ENCODE data around the gene TMEM248. TPM values are rescaled to one million over a fixed set of nuclear protein-coding genes. Genes with fewer than 3 reads are reported as not detected.
A peak's percentile ranks its signal among the peaks of the same experiment; 100 is the strongest.
"Not testable (repeated sequence)": the region's sequence is repeated elsewhere in the genome, so short reads cannot be mapped to it uniquely, and the experiment has no call there.

TMEM248 gene
- total and polyA plus RNA-seq, 10 of the 15 experiments (the other 5 are each of a cell fraction or from before 2014, with no cell fraction given), result 6.3 to 93.5 (median 64.9) TPM

DNA sequence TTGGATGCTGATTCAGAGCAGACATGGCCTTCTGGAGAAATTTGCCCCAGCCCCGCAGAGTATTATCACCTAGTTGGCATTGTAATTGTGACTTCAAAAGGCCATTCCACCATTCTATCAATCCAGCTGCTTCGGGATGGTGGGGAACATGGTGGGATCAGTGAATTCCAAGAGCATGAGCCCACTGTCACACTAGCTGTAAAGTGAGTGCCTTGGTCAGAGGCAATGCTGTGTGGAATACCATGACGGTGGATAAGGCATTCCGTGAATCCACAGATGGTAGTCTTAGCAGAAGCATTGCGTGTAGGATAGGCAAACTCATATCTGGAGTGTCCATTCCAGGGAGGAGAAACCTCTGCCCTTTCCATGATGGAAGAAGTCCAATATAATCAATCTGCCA lies 13.3 kb upstream of the TMEM248 start (continued):
- TF ChIP-seq, protein P1, sequence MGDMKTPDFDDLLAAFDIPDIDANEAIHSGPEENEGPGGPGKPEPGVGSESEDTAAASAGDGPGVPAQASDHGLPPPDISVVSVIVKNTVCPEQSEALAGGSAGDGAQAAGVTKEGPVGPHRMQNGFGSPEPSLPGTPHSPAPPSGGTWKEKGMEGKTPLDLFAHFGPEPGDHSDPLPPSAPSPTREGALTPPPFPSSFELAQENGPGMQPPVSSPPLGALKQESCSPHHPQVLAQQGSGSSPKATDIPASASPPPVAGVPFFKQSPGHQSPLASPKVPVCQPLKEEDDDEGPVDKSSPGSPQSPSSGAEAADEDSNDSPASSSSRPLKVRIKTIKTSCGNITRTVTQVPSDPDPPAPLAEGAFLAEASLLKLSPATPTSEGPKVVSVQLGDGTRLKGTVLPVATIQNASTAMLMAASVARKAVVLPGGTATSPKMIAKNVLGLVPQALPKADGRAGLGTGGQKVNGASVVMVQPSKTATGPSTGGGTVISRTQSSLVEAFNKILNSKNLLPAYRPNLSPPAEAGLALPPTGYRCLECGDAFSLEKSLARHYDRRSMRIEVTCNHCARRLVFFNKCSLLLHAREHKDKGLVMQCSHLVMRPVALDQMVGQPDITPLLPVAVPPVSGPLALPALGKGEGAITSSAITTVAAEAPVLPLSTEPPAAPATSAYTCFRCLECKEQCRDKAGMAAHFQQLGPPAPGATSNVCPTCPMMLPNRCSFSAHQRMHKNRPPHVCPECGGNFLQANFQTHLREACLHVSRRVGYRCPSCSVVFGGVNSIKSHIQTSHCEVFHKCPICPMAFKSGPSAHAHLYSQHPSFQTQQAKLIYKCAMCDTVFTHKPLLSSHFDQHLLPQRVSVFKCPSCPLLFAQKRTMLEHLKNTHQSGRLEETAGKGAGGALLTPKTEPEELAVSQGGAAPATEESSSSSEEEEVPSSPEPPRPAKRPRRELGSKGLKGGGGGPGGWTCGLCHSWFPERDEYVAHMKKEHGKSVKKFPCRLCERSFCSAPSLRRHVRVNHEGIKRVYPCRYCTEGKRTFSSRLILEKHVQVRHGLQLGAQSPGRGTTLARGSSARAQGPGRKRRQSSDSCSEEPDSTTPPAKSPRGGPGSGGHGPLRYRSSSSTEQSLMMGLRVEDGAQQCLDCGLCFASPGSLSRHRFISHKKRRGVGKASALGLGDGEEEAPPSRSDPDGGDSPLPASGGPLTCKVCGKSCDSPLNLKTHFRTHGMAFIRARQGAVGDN (IDR thresholded peaks at IDR 0.05), result no peak
- TF ChIP-seq ZNF24 (IDR thresholded peaks at IDR 0.05), result no peak
- TF ChIP-seq RELA (IDR thresholded peaks at IDR 0.05; ENCODE audit: borderline replicate concordance, partially characterized antibody), result no peak
- no peak for TF ChIP-seq ZNF384 (IDR thresholded peaks at IDR 0.05; ENCODE audit: borderline replicate concordance, low read depth, low read length)
- no peak for TF ChIP-seq YBX1 (IDR thresholded peaks at IDR 0.05)

DNA sequence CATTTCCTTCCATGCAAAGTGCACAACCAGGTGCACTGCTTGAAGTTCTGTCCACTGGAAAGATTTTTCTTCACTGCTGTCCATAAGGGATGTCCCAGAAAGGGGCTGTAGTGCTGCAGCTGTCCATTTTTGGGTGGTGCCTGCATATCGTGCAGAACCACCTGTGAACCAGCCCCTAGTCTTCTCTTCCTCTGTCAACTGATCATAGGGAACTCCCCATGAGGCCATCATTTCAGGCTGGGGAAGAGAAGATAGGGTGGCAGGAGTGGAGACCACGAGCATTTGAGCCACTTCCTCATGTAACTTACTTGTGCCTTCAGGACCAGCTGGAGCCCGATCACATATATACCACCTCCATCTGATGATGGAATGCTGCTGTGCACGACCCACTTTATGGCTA lies 12.4 kb upstream of the TMEM248 start:
- POLR2A ChIA-PET; BruUV-seq (replicated peaks): not testable (repeated sequence)

More for the DNA sequence above, 12.4 kb upstream of the TMEM248 start:
- H3K9ac ChIP-seq (ENCODE audit: control insufficient read depth, insufficient read depth, low read length); H3K4me3 ChIP-seq; DNase-seq (ENCODE audit: low read depth, low spot score); H3K4me2 ChIP-seq (ENCODE audit: control insufficient read depth, insufficient read depth); H3K27me3 ChIP-seq (replicated peaks in 1 of 2; ENCODE audit: control insufficient read depth in 2 of 2, insufficient read depth in 2 of 2, low read length in 1 of 2); H3K36me3 ChIP-seq (ENCODE audit: control insufficient read depth in 2 of 2, insufficient read depth in 2 of 2, low read length in 1 of 2); FAIRE-seq; H4K20me1 ChIP-seq (ENCODE audit: control insufficient read depth, insufficient read depth); H2AFZ ChIP-seq (ENCODE audit: control insufficient read depth, low read depth, low read length); H3K9me3 ChIP-seq (replicated peaks; ENCODE audit: control insufficient read depth, insufficient read depth, low read length); RAD21 ChIA-PET (ENCODE audit: unreplicated experiment); in situ Hi-C loops (cut with MboI); H3K4me1 ChIP-seq (ENCODE audit: control insufficient read depth, insufficient read depth, low read length); ATAC-seq; H3K27ac ChIP-seq (ENCODE audit: control insufficient read depth, insufficient read depth); H3K79me2 ChIP-seq (ENCODE audit: control insufficient read depth, insufficient read depth, low read length): not testable (repeated sequence)
- ChIA-PET SMC1A (ENCODE audit: uncharacterized antibody, unreplicated experiment) (interaction anchor here (1.7 kb wide), 1 partner anchor 11 kb away, joined by 4 read pairs; no protein-coding TSS in a partner anchor), CTCF (interaction anchor here (0.7 kb wide), 1 partner anchor 81 kb away, joined by 3 read pairs; no protein-coding TSS in a partner anchor)
- TF ChIP-seq SPI1 (IDR thresholded peaks at IDR 0.05; ENCODE audit: borderline replicate concordance, insufficient read depth, low read depth, low read length), result peak; percentile 44
- intact Hi-C loops (cut with micrococcal nuclease; ENCODE audit: unreplicated experiment), result loop anchor here (2.0 kb wide), 1 partner anchor 20 kb away; no protein-coding TSS in a partner anchor
- WGBS (ENCODE audit: insufficient coverage, insufficient replicate concordance, low lambda C conversion rate, missing lambda C conversion rate), result 56% methylated on average over 4 of the region's 4 CpGs

All from GM12878 (cell line).